ENCODE measurements around the gene CYP19A1. TPM values are rescaled to one million over a fixed set of nuclear protein-coding genes. Genes with fewer than 3 reads are reported as not detected.
"Not testable (repeated sequence)": the region's sequence is repeated elsewhere in the genome, so short reads cannot be mapped to it uniquely, and the experiment has no call there.

The CYP19A1 gene
- total RNA-seq, 2 experiments from 2014 or later: not detected

GRCh38 chr15:51190424-51191068 lies 147.8 kb downstream of the CYP19A1 start:
- no peak overlapping the region for H3K4me3 Mint-ChIP-seq
- no peak for DNase-seq
- ChIA-PET POLR2A (no interaction called here), CTCF (interaction anchor here (6.5 kb wide), 1 partner anchor 28 kb away, joined by 89 read pairs; no protein-coding TSS in a partner anchor)
- intact Hi-C loops (cut with micrococcal nuclease): no loop called here
- no peak overlapping the region for H3K27ac Mint-ChIP-seq
- H3K36me3 Mint-ChIP-seq: no peaks in the 10 kb centered on the region
- H3K4me1 Mint-ChIP-seq (ENCODE audit: low read depth): peaks cover 4% of the 10 kb centered on the region
- H3K27me3 Mint-ChIP-seq: peaks cover 11% of the 10 kb centered on the region
- H3K9me3 Mint-ChIP-seq: no peaks in the 10 kb centered on the region

- no peaks in the 10 kb centered on the region for H3K9me3 Mint-ChIP-seq
- no peak overlapping the region for H3K4me3 Mint-ChIP-seq
- H3K4me1 Mint-ChIP-seq (ENCODE audit: low read depth): peaks cover 4% of the 10 kb centered on the region
- intact Hi-C loops (cut with micrococcal nuclease): no loop called here
- no peak for DNase-seq
- CTCF ChIA-PET: interaction anchor here (6.5 kb wide), 1 partner anchor 27 kb away, joined by 89 read pairs; no protein-coding TSS in a partner anchor
- no peaks in the 10 kb centered on the region for H3K36me3 Mint-ChIP-seq
- POLR2A ChIA-PET: no interaction called here
- H3K27ac Mint-ChIP-seq: no peak overlapping the region
- peaks cover 10% of the 10 kb centered on the region for H3K27me3 Mint-ChIP-seq
Measured at GRCh38 chr15:51189669-51190385, 148.6 kb downstream of the CYP19A1 start.

- H3K36me3 Mint-ChIP-seq; H3K4me1 Mint-ChIP-seq (ENCODE audit: low read depth); intact Hi-C loops (cut with micrococcal nuclease); DNase-seq; H3K27ac Mint-ChIP-seq; H3K4me3 Mint-ChIP-seq; POLR2A ChIA-PET; H3K9me3 Mint-ChIP-seq: not testable (repeated sequence)
- CTCF ChIA-PET: interaction anchor here (6.5 kb wide), 1 partner anchor 26 kb away, joined by 89 read pairs; no protein-coding TSS in a partner anchor
- peaks cover 11% of the 10 kb centered on the region for H3K27me3 Mint-ChIP-seq
Measured at GRCh38 chr15:51188791-51189190, 149.6 kb downstream of the CYP19A1 start.

GRCh38 chr15:51186891-51187290 lies 151.5 kb downstream of the CYP19A1 start:
- no peak for DNase-seq
- H3K36me3 Mint-ChIP-seq: no peaks in the 10 kb centered on the region
- no peak overlapping the region for H3K4me3 Mint-ChIP-seq
- peaks cover 4% of the 10 kb centered on the region for H3K27me3 Mint-ChIP-seq
- no peaks in the 10 kb centered on the region for H3K4me1 Mint-ChIP-seq (ENCODE audit: low read depth)
- CTCF ChIA-PET: interaction anchor here (1.3 kb wide), 1 partner anchor 24 kb away, joined by 4 read pairs; no protein-coding TSS in a partner anchor
- intact Hi-C loops (cut with micrococcal nuclease): no loop called here
- H3K27ac Mint-ChIP-seq: no peak overlapping the region
- no peaks in the 10 kb centered on the region for H3K9me3 Mint-ChIP-seq
- POLR2A ChIA-PET: no interaction called here

- Mint-ChIP-seq H3K9me3 (no peaks in the 10 kb centered on the region), H3K4me1 (ENCODE audit: low read depth) (no peaks in the 10 kb centered on the region), H3K36me3 (no peaks in the 10 kb centered on the region), H3K4me3 (no peak overlapping the region), H3K27ac (no peak overlapping the region), H3K27me3 (peaks cover 4% of the 10 kb centered on the region)
- DNase-seq: no peak
- ChIA-PET CTCF (interaction anchor here (1.3 kb wide), 1 partner anchor 24 kb away, joined by 4 read pairs; no protein-coding TSS in a partner anchor), POLR2A (no interaction called here)
- intact Hi-C loops (cut with micrococcal nuclease): no loop called here
Measured at GRCh38 chr15:51186181-51186705, 152.2 kb downstream of the CYP19A1 start.

DNA sequence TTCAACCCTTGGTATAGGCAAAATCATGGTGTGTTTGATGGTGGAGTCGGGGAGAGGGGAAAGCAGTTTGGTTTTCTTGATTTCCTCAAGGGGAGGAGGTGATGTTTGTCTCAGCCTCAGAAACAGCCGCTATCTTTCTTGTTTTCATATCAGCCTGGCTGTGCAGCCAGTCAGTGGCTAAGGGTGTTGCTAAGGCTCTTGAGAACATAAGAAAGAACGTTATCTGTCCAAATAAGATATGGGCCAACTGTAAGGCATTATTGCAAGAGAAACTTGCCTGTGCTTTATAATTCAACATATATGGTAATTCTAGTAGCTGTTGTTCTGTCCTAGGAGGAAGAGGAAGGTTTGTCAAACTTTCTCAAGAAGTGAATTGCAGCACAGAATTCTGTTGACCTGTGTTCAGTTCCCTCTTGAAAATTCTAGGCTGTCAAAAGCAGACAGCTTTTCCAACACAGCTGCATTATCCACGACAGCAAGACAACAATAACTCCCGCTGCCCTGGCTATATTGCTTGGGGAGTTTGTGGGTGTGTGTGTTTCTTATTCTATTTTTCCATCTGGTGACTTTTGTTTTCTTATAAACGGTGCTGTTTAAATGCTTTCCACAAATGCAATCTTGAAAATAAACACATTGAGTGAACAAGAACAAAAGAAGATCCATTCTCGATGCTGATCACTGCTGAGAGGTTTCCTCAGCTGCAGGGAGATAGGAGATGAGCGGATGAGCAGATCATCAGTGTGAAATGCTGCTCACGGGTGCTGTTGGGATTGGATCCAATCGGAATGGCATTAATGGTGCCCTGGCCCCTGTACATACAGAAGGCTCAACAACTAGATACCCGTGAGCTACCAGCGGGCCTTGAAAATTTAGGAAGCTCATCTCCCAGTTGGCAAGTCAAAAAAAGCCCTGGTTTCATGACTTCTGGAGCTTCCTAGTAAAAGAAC lies 152.9 kb downstream of the CYP19A1 start:
- ChIA-PET POLR2A (no interaction called here), CTCF (interaction anchor here (1.3 to 3.7 kb wide), 3 partner anchors 7 to 23 kb away, joined by 4 to 17 read pairs (median 11); no protein-coding TSS in a partner anchor)
- Mint-ChIP-seq H3K36me3 (no peaks in the 10 kb centered on the region), H3K4me3 (no peak overlapping the region), H3K27me3 (peaks cover 4% of the 10 kb centered on the region), H3K27ac (no peak overlapping the region), H3K9me3 (no peaks in the 10 kb centered on the region), H3K4me1 (ENCODE audit: low read depth) (no peaks in the 10 kb centered on the region)
- intact Hi-C loops (cut with micrococcal nuclease): no loop called here
- no peak for DNase-seq

DNA sequence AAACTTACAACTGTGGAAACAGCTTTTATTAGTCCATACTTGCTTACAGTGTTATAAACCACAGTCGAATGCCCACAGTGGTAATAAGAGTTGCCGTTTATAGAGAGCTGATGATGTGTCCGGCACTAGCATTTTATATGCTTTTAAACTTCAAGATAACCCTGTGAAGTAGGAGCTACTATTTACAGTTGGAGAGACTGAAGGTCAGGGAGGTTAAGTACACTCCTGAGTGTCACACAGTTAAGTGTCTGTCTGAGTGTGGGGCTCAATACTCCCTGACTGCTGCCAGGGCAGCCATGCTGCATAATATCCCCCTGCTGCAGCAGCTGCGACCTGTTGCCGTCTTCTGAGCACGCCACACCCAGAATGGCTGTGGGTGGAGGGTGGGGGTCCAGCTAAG lies 153.8 kb downstream of the CYP19A1 start:
- CTCF ChIA-PET: interaction anchor here (2.2 to 3.7 kb wide), 2 partner anchors 8 to 22 kb away, joined by 11 to 17 read pairs; no protein-coding TSS in a partner anchor
- peaks cover 4% of the 10 kb centered on the region for H3K27me3 Mint-ChIP-seq
- POLR2A ChIA-PET: no interaction called here
- H3K27ac Mint-ChIP-seq: no peak overlapping the region
- H3K4me1 Mint-ChIP-seq (ENCODE audit: low read depth): no peaks in the 10 kb centered on the region
- H3K4me3 Mint-ChIP-seq: no peak overlapping the region
- intact Hi-C loops (cut with micrococcal nuclease): no loop called here
- H3K36me3 Mint-ChIP-seq: no peaks in the 10 kb centered on the region
- DNase-seq: no peak
- H3K9me3 Mint-ChIP-seq: no peaks in the 10 kb centered on the region

DNA sequence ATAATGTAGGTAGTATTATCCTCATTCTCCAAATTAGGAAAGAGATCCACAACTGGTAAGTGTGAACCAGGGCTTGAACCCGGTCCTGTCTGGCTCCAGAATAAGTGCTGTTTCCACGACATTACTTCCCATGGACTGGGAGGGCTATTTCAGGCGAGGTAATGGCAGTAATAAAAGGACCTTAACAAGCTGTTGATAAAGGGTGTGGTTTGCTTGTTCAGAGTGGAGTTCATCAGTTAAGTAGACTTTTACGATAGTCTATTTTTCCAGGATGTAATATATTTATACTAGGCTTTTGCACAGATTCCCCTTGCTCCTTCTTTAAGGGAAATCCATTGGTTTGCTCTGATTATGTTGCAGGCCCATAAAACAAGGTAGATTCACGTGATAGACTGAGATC lies 155.3 kb downstream of the CYP19A1 start:
- Mint-ChIP-seq H3K27ac (no peak overlapping the region), H3K9me3 (peaks cover 2% of the 10 kb centered on the region), H3K4me1 (ENCODE audit: low read depth) (no peaks in the 10 kb centered on the region), H3K4me3 (no peak overlapping the region), H3K27me3 (peaks cover 4% of the 10 kb centered on the region), H3K36me3 (no peaks in the 10 kb centered on the region)
- intact Hi-C loops (cut with micrococcal nuclease): no loop called here
- DNase-seq: no peak
- ChIA-PET CTCF (interaction anchor here (2.2 to 3.7 kb wide), 2 partner anchors 10 to 20 kb away, joined by 11 to 17 read pairs; no protein-coding TSS in a partner anchor), POLR2A (no interaction called here)

DNA sequence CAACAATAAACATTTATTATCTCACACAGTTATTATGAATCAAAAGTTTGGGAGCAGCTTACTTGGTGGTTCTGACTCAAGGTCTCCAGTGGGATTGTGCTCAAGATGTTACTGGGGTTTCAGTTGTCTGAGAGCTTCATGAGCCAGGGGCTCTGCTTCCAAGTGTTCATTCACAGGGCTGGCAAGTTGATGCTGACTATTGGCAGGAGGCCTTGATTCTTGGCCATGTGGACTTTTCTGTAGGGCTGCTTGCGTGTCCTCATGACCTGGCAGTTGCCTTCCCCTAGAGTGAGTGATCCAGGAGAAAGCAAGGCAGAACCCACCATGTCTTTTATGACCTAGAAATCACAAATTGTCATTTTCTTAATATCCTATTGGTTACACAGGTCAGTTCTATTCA lies 156.5 kb downstream of the CYP19A1 start:
- no peaks in the 10 kb centered on the region for H3K36me3 Mint-ChIP-seq
- H3K4me1 Mint-ChIP-seq (ENCODE audit: low read depth): no peaks in the 10 kb centered on the region
- DNase-seq: no peak
- intact Hi-C loops (cut with micrococcal nuclease): no loop called here
- peaks cover 2% of the 10 kb centered on the region for H3K9me3 Mint-ChIP-seq
- no peak overlapping the region for H3K4me3 Mint-ChIP-seq
- peaks cover 4% of the 10 kb centered on the region for H3K27me3 Mint-ChIP-seq
- ChIA-PET CTCF (interaction anchor here (1.4 to 3.7 kb wide), 2 partner anchors 11 to 19 kb away, joined by 5 to 17 read pairs; no protein-coding TSS in a partner anchor), POLR2A (no interaction called here)
- H3K27ac Mint-ChIP-seq: no peak overlapping the region

DNA sequence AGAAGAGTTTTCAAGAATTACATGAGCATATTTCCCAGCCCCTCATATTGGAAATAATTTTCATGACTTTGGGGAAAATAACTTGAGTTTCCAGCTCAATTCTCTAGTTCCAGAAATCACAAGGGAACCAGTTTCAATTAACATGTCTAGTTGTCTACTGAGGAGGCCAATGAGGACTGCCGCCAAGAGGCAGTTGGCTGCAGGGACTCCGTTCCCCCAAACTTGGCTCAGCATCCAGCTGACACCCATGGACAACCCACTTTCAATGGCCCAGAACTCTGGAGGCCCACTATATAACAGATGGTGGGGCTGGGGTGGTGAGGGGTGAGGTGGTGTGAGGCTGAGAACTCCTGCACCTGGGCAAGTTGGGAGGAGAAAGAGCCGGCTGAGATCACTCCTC lies 157.2 kb downstream of the CYP19A1 start:
- Mint-ChIP-seq H3K36me3 (no peaks in the 10 kb centered on the region), H3K27ac (no peak overlapping the region), H3K27me3 (peaks cover 4% of the 10 kb centered on the region), H3K4me3 (no peak overlapping the region), H3K9me3 (peaks cover 2% of the 10 kb centered on the region), H3K4me1 (ENCODE audit: low read depth) (no peaks in the 10 kb centered on the region)
- no peak for DNase-seq
- CTCF ChIA-PET: interaction anchor here (1.4 to 3.7 kb wide), 2 partner anchors 12 to 18 kb away, joined by 5 to 17 read pairs; no protein-coding TSS in a partner anchor
- POLR2A ChIA-PET: no interaction called here
- intact Hi-C loops (cut with micrococcal nuclease): no loop called here

GRCh38 chr15:51180534-51180933 lies 157.9 kb downstream of the CYP19A1 start:
- peaks cover 4% of the 10 kb centered on the region for H3K27me3 Mint-ChIP-seq
- intact Hi-C loops (cut with micrococcal nuclease): no loop called here
- CTCF ChIA-PET: interaction anchor here (1.4 kb wide), 1 partner anchor 17 kb away, joined by 5 read pairs; no protein-coding TSS in a partner anchor
- H3K27ac Mint-ChIP-seq: no peak overlapping the region
- DNase-seq: no peak
- POLR2A ChIA-PET: no interaction called here
- H3K36me3 Mint-ChIP-seq: no peaks in the 10 kb centered on the region
- no peak overlapping the region for H3K4me3 Mint-ChIP-seq
- no peaks in the 10 kb centered on the region for H3K4me1 Mint-ChIP-seq (ENCODE audit: low read depth)
- peaks cover 2% of the 10 kb centered on the region for H3K9me3 Mint-ChIP-seq
